Chondrocyte (in vitro differentiated cells): ENCODE results near the gene ZNRF1. TPM values are rescaled to one million over a fixed set of nuclear protein-coding genes. Genes with fewer than 3 reads are reported as not detected.
"Not testable (repeated sequence)": the region's sequence is repeated elsewhere in the genome, so short reads cannot be mapped to it uniquely, and the experiment has no call there.

Source experiments
- DNase-seq: peaks from one replicate; pipeline ENCODE4 v3.0.0; 2021; ENCODE audit warnings: mixed read lengths, low spot score
- H3K27ac Mint-ChIP-seq: one replicate; pipeline ENCODE4 v1.8.0; 2021; ENCODE audit warnings: mild to moderate bottlenecking, moderate library complexity, mixed read lengths; ENCODE audit not compliant: unreplicated experiment
- H3K27me3 Mint-ChIP-seq: 2 replicates; pipeline ENCODE4 v1.8.0; 2021; ENCODE audit warnings: low read depth, mixed read lengths
- H3K36me3 Mint-ChIP-seq: 2 replicates; pipeline ENCODE4 v1.8.0; 2021; ENCODE audit warnings: low read depth, mixed read lengths
- H3K4me1 Mint-ChIP-seq: 2 replicates; pipeline ENCODE4 v1.8.0; 2021; ENCODE audit warnings: low read depth, mild to moderate bottlenecking, mixed read lengths
- H3K4me3 Mint-ChIP-seq: one replicate; pipeline ENCODE4 v1.8.0; 2021; ENCODE audit warnings: mild to moderate bottlenecking, moderate library complexity, mixed read lengths; ENCODE audit not compliant: unreplicated experiment
- H3K9me3 Mint-ChIP-seq: 2 replicates; pipeline ENCODE4 v1.8.0; 2021; ENCODE audit warnings: low read depth, mixed read lengths
- CTCF ChIP-seq: fragments of 200-600 bp; sonication (generic); IDR thresholded peaks from 2 replicates; pipeline ENCODE4 v1.5.0; 2021; ENCODE audit warnings: antibody characterized with exemption, mild to moderate bottlenecking, moderate library complexity
- total RNA-seq: library from RNA; stranded (reverse); gene quantifications from 3 replicates; pipeline ENCODE4 v1.2.1, GENCODE V29; 2021

ZNRF1 gene
- total RNA-seq, 1 donor from 2014 or later, result 22.7 TPM

- Mint-ChIP-seq H3K9me3 (peaks cover 12% of the 10 kb centered on the region), H3K27ac (peak overlapping the region; percentile 78), H3K36me3 (peaks cover 6% of the 10 kb centered on the region), H3K4me1 (peaks cover 42% of the 10 kb centered on the region), H3K27me3 (no peaks in the 10 kb centered on the region), H3K4me3 (no peak overlapping the region)
- no peak for TF ChIP-seq CTCF
- DNase-seq, result no peak
These were observed 26.9 kb downstream of the ZNRF1 start for GRCh38 chr16:75025761-75026160.

- H3K27me3 Mint-ChIP-seq, H3K36me3 Mint-ChIP-seq, DNase-seq, H3K4me3 Mint-ChIP-seq, H3K9me3 Mint-ChIP-seq: not testable (repeated sequence)
- Mint-ChIP-seq H3K27ac (peak overlapping the region; percentile 78), H3K4me1 (peaks cover 42% of the 10 kb centered on the region)
These were observed 27.5 kb downstream of the ZNRF1 start for GRCh38 chr16:75026239-75026891.

GRCh38 chr16:75026892-75027391 lies 28.1 kb downstream of the ZNRF1 start:
- Mint-ChIP-seq H3K27me3 (no peaks in the 10 kb centered on the region), H3K4me3 (no peak overlapping the region), H3K27ac (peak overlapping the region; percentile 78), H3K36me3 (peaks cover 3% of the 10 kb centered on the region), H3K9me3 (peaks cover 3% of the 10 kb centered on the region), H3K4me1 (peaks cover 42% of the 10 kb centered on the region)
- no peak for DNase-seq
- no peak for TF ChIP-seq CTCF

- TF ChIP-seq CTCF, result no peak
- Mint-ChIP-seq H3K9me3 (peaks cover 1% of the 10 kb centered on the region), H3K27me3 (no peaks in the 10 kb centered on the region), H3K36me3 (peaks cover 2% of the 10 kb centered on the region), H3K4me1 (peaks cover 40% of the 10 kb centered on the region), H3K4me3 (no peak overlapping the region), H3K27ac (no peak overlapping the region)
- no peak for DNase-seq
These were observed 28.9 kb downstream of the ZNRF1 start for GRCh38 chr16:75027520-75028300.

GRCh38 chr16:75028544-75029135 lies 29.8 kb downstream of the ZNRF1 start:
- TF ChIP-seq CTCF, result no peak
- no peaks in the 10 kb centered on the region for H3K27me3 Mint-ChIP-seq
- H3K36me3 Mint-ChIP-seq, result no peaks in the 10 kb centered on the region
- H3K4me3 Mint-ChIP-seq, result no peak overlapping the region
- no peaks in the 10 kb centered on the region for H3K9me3 Mint-ChIP-seq
- DNase-seq, result no peak
- H3K4me1 Mint-ChIP-seq, result peaks cover 34% of the 10 kb centered on the region
- H3K27ac Mint-ChIP-seq, result no peak overlapping the region
